ENCODE results near the gene SOX13.

The SOX13 gene

DNA sequence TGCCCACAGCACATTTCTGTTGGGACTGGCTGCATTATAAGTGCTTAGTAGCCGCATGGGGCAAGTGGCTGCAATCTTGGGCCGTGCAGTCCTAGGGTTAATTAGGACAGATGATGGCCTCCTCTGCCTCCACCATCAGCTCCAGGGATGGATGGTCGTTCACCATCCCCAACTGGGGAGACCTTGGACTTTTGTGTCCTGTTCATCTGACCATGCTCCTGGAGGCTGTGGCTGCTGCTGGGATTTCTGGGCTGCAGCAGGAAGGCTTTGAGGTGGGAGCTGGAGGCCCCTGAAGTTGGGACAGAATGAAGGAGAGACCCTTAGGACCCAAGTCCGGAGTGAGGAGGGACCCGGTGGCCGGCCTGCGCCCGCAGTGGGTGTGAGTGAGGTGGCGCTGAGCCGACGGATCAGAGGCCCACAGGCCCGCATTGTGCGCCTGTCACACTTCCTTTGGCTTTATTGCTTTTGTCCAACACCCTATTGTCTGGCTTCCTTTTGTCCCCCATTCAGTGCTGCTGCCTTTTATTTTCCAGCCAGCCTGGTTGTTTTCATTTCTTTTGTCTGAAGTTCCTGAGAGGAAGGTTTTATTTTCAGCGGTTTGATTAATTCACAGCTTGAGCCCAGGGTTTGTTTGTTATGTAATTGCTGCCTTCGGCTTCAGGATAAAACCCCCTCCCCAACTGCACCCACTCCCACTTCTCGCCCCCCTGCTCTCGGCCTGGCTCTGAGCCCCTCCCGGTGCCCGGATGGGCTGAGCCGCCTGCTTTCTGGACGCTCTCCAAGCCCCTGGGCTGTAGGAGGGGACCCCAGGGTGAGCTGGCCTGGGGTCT lies 35.6 kb downstream of the SOX13 start:
- no peak for DNase-seq

DNA sequence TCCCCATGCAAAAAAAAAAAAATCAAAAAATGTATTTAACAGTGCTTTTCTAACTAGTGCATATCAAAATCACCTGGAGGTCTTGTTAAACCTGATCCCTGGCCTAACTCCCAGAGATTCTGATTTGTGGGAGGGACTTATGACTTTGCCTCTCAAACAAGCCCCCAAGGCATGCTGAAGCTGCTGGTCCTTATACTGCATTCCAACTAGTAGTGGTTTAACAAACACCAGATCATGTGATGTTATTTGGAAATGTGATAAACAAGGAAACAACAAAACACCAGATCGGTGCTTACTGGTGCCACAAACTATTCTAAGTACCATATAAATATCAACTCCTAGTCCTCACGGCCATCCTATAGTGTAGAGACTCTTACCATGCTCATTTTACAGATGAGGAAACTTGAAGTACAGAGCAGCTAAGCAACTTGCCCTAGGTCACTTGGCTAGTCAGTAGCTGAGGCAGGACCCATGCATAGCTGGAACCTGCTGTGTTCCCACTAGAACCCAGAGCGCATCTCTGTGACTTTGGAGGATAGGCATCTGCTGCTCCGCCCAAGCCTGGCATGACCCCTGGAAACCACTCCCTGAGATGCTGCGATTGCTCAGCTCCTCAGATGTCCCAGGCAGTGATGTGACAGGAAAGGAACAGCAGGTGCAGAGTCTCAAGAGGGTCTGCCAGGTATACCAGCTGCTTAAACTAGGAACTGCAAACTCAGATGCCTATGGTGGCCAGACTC lies 38.1 kb downstream of the SOX13 start:
- DNase-seq, result peak; percentile 63

DNA sequence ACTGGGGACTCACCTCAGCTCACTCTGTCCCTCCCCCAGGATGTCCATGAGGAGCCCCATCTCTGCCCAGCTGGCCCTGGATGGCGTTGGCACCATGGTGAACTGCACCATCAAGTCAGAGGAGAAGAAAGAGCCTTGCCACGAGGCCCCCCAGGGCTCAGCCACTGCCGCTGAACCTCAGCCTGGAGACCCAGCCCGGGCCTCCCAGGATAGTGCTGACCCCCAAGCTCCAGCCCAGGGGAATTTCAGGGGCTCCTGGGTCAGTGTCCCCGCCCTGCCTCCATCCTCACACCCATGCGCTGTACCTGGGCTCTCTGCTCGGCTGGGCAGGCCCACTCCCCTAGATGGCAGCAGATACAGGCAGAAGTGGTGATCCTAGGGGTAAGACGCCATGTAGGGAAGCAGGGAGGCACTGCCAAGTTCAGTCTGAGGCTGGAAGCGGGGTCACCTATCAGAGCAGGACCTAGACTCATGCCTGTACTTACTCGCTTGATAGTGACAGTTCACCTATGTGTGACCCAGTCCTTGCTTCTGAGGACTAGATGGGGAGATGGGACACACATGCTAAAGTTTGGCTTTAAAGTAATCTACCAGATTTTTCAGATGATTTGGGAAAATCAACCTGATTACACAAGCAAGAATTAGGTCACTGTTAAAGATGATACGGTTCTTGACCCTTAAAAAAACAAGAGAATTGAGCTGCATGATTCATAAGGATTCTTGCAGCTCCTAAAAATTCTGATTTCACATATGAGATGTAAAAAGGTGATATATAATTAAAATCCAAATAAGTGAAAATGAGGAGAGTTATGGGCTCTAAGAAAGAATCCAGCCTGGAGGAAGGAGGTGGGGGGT lies 40.2 kb downstream of the SOX13 start:
- DNase-seq, result no peak

DNA sequence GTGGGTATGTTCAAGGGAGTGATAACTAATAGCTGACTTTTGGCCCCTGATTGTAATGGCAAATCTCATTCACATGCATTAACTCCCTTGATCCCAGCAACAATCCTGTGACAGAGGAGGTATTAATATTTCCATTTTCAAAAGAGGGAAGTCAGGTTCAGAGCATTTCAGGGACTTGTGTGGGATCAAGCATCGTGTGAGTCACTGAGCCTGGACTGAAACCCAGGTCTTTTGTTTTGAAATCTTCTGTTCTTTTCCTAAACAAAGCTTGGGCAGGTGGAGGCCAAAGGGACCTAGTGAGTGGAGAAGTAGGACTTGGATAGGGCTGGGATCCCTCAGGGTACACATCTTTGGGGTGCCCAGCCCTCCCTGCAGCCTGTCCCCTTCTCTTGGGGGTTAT lies 41.0 kb downstream of the SOX13 start:
- no peak for DNase-seq

DNA sequence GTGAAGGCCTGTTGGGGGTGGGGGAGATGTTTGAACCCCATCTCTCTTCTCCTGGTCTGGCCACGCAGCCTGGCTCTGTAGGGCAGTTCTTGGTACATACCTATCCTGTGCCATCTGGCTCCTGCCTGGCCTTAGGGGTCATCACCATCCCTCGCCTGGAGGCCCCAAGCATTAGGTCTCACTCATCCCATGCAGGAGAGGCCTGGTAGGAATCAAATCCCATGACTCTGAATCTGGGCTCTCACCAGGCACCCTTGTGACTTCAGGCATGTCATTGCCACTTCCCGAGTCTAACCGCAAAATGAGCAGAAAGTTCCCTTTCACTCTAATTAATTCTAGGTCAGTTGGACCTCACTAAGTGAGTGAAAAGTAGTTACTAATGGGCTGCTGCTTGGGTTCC lies 41.7 kb downstream of the SOX13 start:
- no peak for DNase-seq

DNA sequence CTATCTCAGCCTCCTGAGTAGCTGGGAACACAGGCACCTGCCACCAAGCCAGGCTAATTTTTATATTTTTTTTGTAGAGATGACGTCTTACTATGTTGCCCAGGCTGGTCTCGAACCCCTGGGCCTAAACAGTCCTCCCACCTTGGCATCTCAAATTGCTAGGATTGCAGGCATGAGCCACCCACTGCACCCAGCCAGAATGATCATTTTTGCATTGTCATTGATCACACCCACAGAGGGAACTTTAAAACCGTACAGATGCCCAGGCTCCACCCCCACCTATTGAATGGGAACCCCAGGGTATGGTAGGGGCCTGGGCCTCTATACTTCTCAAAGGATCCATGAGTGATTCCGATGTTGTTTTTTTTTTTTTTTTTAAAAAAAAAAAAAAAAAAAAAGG lies 42.2 kb downstream of the SOX13 start:
- no peak for DNase-seq

DNA sequence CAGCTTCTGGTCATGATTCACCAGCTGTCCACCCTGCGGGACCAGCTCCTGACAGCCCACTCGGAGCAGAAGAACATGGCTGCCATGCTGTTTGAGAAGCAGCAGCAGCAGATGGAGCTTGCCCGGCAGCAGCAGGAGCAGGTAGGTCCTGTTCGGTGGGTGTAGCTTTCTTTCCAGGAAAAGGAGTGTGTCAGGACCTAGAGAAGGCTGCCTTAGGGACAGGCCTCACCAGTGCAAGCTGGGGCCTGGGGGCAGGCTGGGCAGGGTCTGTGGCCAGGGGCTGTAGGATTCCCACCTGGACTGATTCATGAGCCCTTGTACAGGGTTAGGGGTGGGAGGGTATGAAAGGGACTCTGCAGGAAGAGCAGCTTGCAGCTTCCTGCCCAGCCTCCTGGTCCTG lies 43.6 kb downstream of the SOX13 start:
- DNase-seq, result no peak

DNA sequence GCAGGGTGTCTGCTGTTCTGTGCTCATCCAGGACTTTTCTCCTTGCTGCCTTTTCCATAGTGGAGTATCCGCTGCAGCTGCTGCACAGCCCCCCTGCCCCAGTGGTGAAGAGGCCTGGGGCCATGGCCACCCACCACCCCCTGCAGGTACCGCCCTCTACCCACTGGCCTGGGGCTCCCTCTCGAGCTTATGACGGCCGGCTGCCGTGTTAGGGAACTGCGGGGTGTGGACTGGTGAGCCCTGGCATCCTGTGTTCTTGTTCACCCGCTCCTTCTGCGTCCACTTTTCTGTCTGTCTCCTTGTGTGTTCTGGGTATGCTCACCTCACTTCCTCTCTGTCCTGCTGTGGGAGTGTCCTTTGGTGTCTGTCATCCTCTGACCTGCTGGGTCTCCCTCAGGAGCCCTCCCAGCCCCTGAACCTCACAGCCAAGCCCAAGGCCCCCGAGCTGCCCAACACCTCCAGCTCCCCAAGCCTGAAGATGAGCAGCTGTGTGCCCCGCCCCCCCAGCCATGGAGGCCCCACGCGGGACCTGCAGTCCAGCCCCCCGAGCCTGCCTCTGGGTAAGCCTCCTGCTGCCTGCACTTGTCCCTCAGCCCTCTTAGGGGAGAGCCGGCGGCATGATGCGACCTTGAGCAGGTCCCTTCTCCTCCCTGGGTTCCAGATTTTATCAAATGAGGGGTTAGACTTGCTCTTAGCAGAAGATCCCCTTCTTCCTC lies 49.1 kb downstream of the SOX13 start:
- DNase-seq, result no peak

DNA sequence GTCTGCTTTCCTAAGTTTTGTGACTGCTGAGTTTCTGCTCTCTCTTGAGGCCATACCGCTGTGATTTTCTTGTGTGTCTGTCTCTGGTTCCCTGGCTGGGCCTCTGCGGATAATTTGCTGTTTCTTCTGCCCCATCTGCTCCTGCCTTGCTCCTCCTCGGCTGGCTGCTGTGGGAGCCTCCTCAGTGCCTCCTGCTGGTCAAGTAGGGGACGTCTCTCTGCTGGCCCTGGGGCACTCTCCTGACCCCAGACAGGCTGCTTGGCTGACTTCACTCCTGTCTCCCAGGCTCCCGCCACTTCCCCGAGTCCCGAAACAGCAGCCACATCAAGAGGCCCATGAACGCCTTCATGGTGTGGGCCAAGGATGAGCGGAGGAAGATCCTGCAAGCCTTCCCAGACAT lies 50.5 kb downstream of the SOX13 start:
- no peak for DNase-seq

DNA sequence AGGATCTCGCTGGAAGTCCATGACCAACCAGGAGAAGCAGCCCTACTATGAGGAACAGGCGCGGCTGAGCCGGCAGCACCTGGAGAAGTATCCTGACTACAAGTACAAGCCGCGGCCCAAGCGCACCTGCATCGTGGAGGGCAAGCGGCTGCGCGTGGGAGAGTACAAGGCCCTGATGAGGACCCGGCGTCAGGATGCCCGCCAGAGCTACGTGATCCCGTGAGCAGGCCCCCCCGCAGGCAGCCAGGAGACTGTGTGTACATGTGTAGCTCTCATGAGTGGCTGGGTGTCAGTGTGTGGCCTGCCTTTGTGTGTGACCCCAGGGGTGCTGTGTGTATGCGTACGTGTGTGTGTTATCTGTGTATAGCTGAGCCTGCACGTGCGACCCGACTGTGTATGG lies 51.7 kb downstream of the SOX13 start:
- DNase-seq, result no peak

DNA sequence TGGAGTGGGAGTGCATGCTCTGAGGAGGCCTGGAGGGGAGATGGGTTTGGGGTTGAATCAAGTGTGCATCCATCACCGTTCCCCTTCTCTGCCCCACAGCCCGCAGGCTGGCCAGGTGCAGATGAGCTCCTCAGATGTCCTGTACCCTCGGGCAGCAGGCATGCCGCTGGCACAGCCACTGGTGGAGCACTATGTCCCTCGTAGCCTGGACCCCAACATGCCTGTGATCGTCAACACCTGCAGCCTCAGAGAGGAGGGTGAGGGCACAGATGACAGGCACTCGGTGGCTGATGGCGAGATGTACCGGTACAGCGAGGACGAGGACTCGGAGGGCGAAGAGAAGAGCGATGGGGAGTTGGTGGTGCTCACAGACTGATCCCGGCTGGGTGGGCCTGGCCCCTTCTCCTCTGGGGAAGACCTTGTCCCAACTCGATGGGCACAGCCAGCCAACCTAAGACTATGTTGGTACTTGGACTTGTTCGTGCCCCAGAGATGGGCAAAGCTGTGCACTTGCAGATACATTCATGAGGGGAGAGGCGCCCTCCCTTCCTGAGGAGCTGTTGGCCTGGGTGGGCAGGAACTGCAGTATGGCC lies 52.9 kb downstream of the SOX13 start:
- DNase-seq, result no peak

DNA sequence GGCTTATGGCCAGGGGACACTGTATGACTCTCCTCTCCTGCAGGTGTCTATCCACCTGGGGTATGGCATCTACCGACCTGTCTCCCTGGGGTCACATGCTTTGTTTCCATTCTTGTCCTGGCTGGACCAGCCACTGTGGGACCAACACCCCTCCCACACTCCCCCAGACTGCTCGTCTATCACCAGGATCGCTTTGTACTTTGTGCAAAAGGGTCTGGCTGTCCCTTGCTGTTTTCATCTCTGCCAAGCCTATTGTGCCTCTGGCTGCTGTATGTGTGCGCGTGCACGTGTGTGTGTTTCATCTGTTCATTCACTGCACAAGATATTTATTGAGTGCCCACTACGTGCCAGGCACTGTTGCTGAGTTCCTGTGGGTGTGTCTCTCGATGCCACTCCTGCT lies 53.5 kb downstream of the SOX13 start:
- DNase-seq, result no peak

DNA sequence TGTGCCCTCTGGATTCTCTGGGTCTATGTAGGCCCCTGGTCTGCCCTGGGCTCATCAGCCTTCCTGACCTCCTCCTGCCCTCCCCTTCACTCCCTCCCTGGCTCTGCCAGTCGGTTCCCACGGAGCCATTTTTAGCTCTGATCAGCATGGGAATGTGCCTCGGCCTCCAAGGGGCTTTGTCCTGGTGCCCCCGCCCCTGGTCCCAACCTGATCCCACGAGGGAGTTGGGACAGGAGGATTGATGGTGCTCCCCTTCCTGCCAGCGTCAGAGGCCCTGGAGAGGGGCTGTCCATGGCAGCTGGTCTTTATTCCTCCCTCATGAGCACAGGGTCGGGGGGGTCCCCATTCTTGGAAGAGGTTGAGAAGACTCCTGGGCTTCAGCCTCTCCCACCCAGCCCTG lies 54.0 kb downstream of the SOX13 start:
- no peak for DNase-seq

DNA sequence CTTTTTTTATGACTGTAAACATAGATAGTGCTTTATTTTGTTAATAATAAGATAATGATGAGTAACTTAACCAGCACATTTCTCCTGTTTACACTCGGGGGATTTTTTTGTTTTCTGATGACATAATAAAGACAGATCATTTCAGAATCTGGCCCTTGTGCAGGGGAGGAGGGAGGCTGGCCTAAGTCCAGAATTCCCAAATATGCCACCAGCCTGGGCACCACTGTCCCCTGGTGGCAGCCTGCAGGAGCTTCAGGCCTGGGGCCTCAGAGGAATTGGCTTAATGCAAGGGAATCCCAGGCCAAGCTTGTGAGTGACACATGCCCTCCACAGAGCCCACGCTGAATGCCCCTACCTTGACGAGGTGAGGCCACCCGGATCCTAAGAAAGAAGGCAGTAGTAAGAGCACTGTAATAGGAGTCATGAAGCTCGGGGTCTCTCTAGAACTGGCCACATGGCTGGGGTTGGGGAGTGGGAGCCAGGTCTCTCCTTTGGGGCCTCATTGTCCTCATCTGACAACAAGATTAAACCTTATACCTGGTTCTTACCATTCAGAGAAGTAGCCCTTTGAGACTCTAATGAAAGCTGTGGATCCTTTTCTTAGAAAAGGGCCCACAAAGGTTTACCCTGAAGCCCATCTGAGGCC lies 54.8 kb downstream of the SOX13 start:
- peak; percentile 71 for DNase-seq

DNA sequence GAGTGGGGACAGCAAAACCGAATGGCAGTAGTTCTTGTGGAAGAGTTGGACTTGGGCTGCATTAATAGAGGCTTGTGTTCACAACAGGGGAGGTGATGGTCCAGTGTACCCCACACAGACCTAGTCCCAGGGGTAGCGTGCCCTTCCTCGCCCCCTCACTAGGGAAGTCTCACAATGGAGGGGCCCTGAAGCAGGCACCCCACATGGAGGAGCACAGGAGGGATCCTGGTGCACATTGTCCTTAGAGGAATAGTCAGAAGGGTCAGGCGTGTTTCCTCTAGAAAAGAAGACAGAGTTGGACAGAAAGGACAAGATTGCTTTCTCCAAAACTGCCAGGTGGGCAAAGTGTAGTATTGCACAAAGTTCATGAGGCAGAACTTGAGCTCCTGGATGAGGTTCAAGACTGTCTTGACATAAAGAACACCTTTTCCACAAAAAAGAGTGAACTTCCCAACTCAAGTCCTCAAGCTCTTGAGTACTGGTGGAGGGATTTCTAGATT lies 55.6 kb downstream of the SOX13 start:
- DNase-seq, result no peak

DNA sequence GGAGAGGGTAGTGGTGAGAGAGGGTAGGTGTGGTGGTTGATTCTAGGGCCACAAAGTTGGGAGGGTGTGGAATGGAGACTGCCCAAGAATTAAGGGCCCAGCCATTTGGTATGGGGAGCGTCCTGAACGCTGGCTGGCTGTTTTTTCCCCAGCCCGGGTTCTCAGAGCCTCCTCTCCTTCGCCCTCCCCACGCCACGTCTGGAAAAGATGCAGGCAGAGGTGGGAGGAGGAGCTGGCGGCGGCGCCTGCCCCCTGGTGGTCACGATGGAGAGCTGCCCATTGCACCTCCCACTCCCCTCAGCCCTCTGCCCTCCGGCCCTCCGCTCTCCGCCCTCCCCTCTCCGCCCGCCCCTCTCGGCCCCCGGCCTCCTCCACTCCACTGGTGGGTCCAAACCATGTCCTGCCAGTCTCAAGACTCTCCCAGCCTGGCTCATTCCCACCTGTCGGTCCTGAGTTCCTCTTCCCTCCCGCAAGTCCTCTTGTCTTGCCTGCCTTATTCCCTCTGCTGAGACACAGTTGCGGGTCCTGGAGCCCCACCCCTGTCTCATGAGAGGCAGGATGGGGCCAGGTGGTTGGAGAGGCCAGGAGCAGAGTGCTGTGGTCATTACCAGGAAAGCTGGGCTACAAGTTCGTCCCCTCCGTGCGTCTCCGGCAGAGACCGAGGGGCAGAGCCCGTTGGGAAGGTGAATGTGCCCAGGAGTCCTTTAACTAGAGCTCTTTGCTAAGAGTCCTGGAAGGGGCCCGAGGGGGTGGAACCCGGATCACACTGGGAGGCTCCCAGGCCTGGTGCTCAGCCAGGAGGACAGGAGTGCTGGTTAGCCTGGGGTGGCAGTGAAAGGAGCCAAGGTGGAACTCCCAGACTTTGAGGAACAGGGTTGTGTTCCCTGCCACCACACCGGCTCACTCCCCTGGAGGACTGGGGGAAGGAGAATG lies 56.3 kb downstream of the SOX13 start:
- DNase-seq, result peak; percentile 67

DNA sequence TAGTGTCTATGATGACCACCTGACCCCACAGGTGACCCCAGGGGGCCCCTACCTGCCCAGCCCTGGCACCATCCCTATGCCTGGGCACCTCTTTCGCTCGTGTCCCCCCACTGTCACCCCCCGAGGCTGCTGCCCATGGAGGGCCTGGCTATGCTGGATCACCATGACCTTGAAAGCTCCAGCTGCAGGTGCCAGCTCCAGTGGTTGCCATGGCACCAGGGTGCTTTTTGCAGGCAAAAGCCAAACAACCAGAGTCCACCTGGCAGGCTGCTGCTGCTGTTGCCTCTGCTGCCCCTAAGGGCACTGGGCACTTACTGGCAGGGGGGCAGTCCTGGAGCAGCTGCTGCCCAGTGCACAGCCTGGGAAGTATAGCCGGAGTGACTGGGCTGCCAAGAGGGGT lies 57.3 kb downstream of the SOX13 start:
- DNase-seq, result no peak

DNA sequence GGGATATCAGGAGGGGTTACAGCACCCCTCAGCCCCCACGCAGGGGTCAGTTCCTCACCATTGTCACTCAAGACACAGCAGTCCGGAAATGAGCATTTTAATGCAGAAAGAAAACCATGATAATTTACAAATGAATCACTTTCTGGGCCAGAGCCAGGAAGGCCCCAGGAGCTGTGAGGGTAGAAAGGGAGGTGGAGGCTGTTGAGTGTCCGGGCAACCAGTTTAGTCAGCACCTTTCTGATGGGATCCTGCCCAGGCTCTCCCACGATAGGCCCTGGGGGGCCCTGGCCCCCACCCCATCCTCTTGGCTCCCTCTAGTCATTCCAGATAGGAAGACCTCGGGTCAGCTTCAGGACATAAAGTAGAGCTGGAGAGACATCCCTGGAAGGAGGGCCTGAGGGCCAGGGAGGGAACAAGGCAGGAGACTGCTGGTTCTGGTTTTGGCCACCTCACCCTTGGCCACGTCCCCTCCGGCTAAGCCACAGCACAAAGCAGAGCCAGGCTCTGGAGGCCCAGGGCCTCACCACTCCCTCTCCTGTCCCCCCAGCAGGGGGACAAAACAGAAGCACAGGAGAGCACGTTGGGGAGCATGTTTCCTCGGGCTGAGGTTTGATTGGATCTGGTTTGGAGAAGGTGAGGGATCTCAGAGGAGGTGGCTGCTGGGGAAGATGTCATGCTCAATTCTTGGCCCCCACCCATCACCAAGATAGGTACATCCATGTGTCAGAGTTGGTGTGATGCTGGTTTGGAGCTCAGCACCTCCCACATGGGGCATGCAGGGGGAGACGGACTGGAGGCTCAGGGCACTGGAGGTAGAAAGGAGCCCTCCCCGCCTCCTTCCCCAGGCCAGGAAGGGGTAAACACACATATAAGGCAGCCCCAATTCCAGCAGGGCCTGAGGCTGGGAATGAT lies 58.3 kb downstream of the SOX13 start:
- DNase-seq, result no peak

DNA sequence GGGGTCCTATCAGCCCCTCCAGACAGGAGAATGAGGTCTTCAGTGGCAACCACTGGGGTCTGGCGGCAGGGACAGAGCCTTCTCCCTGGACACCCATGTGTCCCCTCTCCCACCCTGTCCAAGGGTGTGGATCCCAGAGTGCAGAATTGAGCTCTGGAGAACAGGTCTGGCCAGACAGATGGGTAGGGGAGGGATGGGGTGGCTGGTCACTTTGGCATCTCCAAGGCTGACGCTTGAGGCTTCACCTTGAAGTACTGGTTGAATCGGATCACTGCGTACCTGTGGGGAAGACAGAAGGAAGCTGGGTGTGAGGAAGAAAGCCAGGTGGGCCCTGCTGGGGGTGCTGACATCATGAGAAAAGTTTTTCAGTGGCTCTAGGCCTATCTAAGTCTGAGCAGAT lies 59.1 kb downstream of the SOX13 start:
- no peak for DNase-seq

All from NCI-H2171 treated with DMSO at 0.1 percent for 48 hours (cell line).